Uterus (tissue), 2 donors: ENCODE results near the gene JHY.

ENCODE experiments used
- CTCF ChIP-seq, 4 experiments: fragments of 200-600 bp in 2 of 4; fragments of 450-650 bp in 2 of 4; sonication (generic) in 2 of 4; IDR thresholded peaks; one replicate each; pipeline ENCODE4 v1.5.1; 2016 to 2019; ENCODE audit warnings: antibody characterized with exemption in 4 of 4, mild to moderate bottlenecking in 2 of 4, moderate library complexity in 1 of 4
- POLR2A ChIP-seq, 2 donors: fragments of 450-650 bp; IDR thresholded peaks; one replicate each; pipeline ENCODE4 v1.6.1; 2016; ENCODE audit warnings: antibody characterized with exemption in 2 of 2, mild to moderate bottlenecking in 1 of 2, moderate library complexity in 1 of 2

DNA sequence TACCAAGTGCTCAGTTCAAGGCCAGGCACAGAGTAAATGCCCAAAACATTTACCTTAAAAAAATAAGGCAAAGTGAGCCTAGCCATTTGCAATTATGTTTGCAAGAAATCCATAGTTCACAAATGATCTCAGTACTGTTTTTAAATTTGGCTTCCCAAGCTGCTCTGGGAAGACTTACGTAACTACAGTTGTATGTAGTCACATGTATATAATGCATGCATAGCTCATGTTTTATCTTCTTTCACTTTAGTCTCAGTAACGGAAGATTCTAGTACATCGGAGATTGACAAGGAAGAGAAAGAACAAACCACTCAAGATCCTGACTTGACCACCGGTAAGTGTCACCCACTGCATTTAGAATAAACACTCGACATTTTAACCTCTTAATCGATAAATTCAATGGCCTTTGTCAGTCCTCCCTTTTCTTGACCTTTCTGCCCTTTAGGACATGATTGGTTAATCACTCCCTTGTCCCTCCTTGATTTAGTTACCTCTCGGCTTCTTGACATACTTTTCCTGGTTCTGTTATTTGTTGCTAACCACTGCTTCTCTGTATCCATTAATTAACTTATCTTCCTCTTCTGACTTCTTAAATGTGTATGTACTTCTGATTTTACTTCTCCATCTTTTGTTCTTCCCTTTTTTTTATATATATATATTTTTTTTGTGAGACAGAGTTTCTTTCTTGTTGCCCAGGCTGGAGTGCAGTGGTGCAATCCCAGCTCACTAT lies 18.0 kb upstream of the JHY start:
- TF ChIP-seq POLR2A (IDR thresholded peaks at IDR 0.05) (no peak), CTCF (IDR thresholded peaks at IDR 0.05) (no peak)
